ENCODE measurements around the gene XPO5. TPM values are rescaled to one million over a fixed set of nuclear protein-coding genes. Genes with fewer than 3 reads are reported as not detected.

Gene XPO5
- total and polyA plus RNA-seq, 2 of the 4 experiments (the other 2 are of a cell fraction) = 29.0 to 30.1 TPM

DNA sequence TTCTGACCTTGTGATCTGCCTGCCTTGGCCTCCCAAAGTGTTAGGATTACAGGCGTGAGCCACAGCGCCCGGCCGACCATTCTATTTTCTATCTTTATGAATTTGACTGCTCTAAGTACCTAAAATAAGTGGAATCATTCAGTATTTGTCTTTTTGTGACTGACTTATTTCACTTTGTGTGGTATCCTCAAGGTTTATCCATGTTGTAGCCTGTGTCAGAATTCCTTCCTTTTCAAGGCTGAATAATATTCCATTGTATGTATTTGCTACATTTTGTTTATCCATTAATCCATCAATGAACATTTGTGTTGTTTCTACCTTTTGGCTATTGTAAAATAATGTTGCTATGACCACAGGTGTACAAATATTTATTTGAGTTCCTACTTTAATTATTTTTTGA, 103.3 kb downstream of the XPO5 start:
- Histone ChIP-seq H3K9ac (ENCODE audit: low read depth, low read length) (no peak overlapping the region), H2BK20ac (ENCODE audit: low read depth, low read length) (no peak overlapping the region), H3K4me3 (ENCODE audit: insufficient read depth, low read depth, low read length) (no peak overlapping the region), H3K4me2 (ENCODE audit: low read depth, low read length) (no peak overlapping the region), H2BK5ac (ENCODE audit: low read depth, low read length, poor library complexity, severe bottlenecking) (no peak overlapping the region), H4K91ac (ENCODE audit: insufficient read depth, low read depth, low read length) (no peak overlapping the region), H2AFZ (replicated peaks; ENCODE audit: low read length, poor library complexity) (no peak overlapping the region), H3K9me3 (ENCODE audit: control insufficient read depth, insufficient read depth, low read length) (no peaks in the 10 kb centered on the region), H3K18ac (ENCODE audit: low read depth, low read length) (no peak overlapping the region), H3K79me1 (ENCODE audit: low read depth in 1 of 2, low read length in 2 of 2) (peaks cover 0 to under 1% of the 10 kb centered on the region in 2 experiments; a peak in 1 of 4 replicates), H4K8ac (ENCODE audit: low read depth in 2 of 2, low read length in 2 of 2) (no peak overlapping the region), H3K4ac (ENCODE audit: low read depth, low read length) (no peak overlapping the region), H3K4me1 (ENCODE audit: control insufficient read depth, insufficient read depth, low read length) (no peaks in the 10 kb centered on the region), H3K23ac (ENCODE audit: low read depth, low read length) (no peak overlapping the region), H2BK15ac (ENCODE audit: low read depth, low read length) (no peak overlapping the region), H3K9me1 (ENCODE audit: insufficient read depth, low read length) (0 out of 2 replicates have a peak, but pooled peaks cover 5% of the 10 kb centered on the region), H4K5ac (ENCODE audit: low read depth, low read length) (no peak overlapping the region), H2BK120ac (ENCODE audit: low read depth, low read length) (no peak overlapping the region), H3K27ac (ENCODE audit: insufficient read depth, low read length) (no peak overlapping the region), H3K14ac (replicated peaks; ENCODE audit: low read depth, low read length) (no peak overlapping the region), H2AK5ac (ENCODE audit: low read depth, low read length) (no peak overlapping the region), H3K27me3 (ENCODE audit: control insufficient read depth, insufficient read depth, low read length) (peaks cover 17% of the 10 kb centered on the region), H4K20me1 (ENCODE audit: insufficient read depth, low read length) (no peaks in the 10 kb centered on the region), H3K56ac (ENCODE audit: extremely low read depth, insufficient read depth, low read length) (no peak overlapping the region), H2AK9ac (replicated peaks; ENCODE audit: low read depth, low read length, poor library complexity) (no peak overlapping the region), H3K36me3 (ENCODE audit: control insufficient read depth, insufficient read depth, low read length) (no peaks in the 10 kb centered on the region)
- WGBS, 2 experiments (ENCODE audit: extremely low coverage in 2 of 2, insufficient read length in 1 of 2) = no CpG with 5 or more reads among the region's 4 CpGs
- TF ChIP-seq MAZ (IDR thresholded peaks at IDR 0.05; ENCODE audit: borderline replicate concordance, low read depth, low read length) (no peak), FOS (IDR thresholded peaks at IDR 0.05; ENCODE audit: low read depth, low read length) (no peak), CEBPB (IDR thresholded peaks at IDR 0.05; ENCODE audit: low read depth, low read length) (no peak), CTCF (conservative IDR thresholded peaks at IDR 0.05; ENCODE audit: low read depth, low read length) (no peak), POLR2A (IDR thresholded peaks at IDR 0.05; ENCODE audit: low read depth, low read length) (no peak)
- TF ChIP-seq, protein P1, sequence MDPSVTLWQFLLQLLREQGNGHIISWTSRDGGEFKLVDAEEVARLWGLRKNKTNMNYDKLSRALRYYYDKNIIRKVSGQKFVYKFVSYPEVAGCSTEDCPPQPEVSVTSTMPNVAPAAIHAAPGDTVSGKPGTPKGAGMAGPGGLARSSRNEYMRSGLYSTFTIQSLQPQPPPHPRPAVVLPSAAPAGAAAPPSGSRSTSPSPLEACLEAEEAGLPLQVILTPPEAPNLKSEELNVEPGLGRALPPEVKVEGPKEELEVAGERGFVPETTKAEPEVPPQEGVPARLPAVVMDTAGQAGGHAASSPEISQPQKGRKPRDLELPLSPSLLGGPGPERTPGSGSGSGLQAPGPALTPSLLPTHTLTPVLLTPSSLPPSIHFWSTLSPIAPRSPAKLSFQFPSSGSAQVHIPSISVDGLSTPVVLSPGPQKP (IDR thresholded peaks at IDR 0.05; ENCODE audit: borderline replicate concordance, low read depth, low read length) = no peak
- TF ChIP-seq, protein P2, sequence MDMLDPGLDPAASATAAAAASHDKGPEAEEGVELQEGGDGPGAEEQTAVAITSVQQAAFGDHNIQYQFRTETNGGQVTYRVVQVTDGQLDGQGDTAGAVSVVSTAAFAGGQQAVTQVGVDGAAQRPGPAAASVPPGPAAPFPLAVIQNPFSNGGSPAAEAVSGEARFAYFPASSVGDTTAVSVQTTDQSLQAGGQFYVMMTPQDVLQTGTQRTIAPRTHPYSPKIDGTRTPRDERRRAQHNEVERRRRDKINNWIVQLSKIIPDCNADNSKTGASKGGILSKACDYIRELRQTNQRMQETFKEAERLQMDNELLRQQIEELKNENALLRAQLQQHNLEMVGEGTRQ (IDR thresholded peaks at IDR 0.05; ENCODE audit: low read depth, low read length) = no peak
- intact Hi-C loops (cut with micrococcal nuclease) (no loop called here), dilution Hi-C loops (cut with HindIII; ENCODE audit: low sequenced_read_pairs, unreplicated experiment) (no loop called here), in situ Hi-C loops (cut with MboI; ENCODE audit: low sequenced_read_pairs) (no loop called here)
- BruUV-seq (replicated peaks) = no TSS peak
- no peak for DNase-seq
- CTCF ChIA-PET = no interaction called here
- no peak for ATAC-seq (ENCODE audit: low read depth)
- POLR2A ChIA-PET (ENCODE audit: unreplicated experiment) = no interaction called here
